Measurements from ENCODE around the gene EFCAB3.
"Not testable (repeated sequence)": the region's sequence is repeated elsewhere in the genome, so short reads cannot be mapped to it uniquely, and the experiment has no call there.

Gene EFCAB3

GRCh38 chr17:62456016-62456415, 75.7 kb downstream of the EFCAB3 start:
- POLR2A ChIA-PET, result interaction anchor here (0.6 kb wide), 1 partner anchor 25 kb away, joined by 3 read pairs; no protein-coding TSS in a partner anchor
- H3K4me1 ChIP-seq (ENCODE audit: control insufficient read depth, insufficient read depth, low read length), result no peaks in the 10 kb centered on the region
- no peak overlapping the region for H3K27ac ChIP-seq (ENCODE audit: extremely low read depth, low read depth, low read length)
- H3K9me3 ChIP-seq (ENCODE audit: control insufficient read depth, insufficient read depth, low read depth, low read length), result no peaks in the 10 kb centered on the region
- no peak overlapping the region for H3K4me3 ChIP-seq (ENCODE audit: low read depth, low read length)
- H3K36me3 ChIP-seq (ENCODE audit: control insufficient read depth in 2 of 2, insufficient read depth in 1 of 2, low read length in 2 of 2), result no peaks in the 10 kb centered on the region; a peak in 1 of 3 replicates
- no peak for TF ChIP-seq ZNF292 (tag by site-specific recombination; IDR thresholded peaks at IDR 0.05; ENCODE audit: borderline replicate concordance, low read depth)
- TF ChIP-seq ZNF530 (tag by site-specific recombination; IDR thresholded peaks at IDR 0.05; ENCODE audit: low read depth), result no peak
- TF ChIP-seq ZBTB20 (tag by site-specific recombination; IDR thresholded peaks at IDR 0.05), result no peak
- TF ChIP-seq ZNF544 (tag by site-specific recombination; IDR thresholded peaks at IDR 0.05), result no peak
- no peak for TF ChIP-seq ZNF266 (tag by site-specific recombination; IDR thresholded peaks at IDR 0.05; ENCODE audit: low read depth)
- TF ChIP-seq ZNF302 (tag by site-specific recombination; IDR thresholded peaks at IDR 0.05; ENCODE audit: low read depth), result no peak
- TF ChIP-seq ZNF146 (tag by site-specific recombination; IDR thresholded peaks at IDR 0.05), result no peak
- no peak for TF ChIP-seq ZNF677 (tag by site-specific recombination; IDR thresholded peaks at IDR 0.05)
- TF ChIP-seq KLF9 (tag by site-specific recombination; IDR thresholded peaks at IDR 0.05; ENCODE audit: low read depth), result no peak
- no peak for TF ChIP-seq ZNF521 (tag by site-specific recombination; IDR thresholded peaks at IDR 0.05)
- TF ChIP-seq ZFHX2 (tag by site-specific recombination; conservative IDR thresholded peaks at IDR 0.05), result no peak
- no peak for TF ChIP-seq ZNF707 (tag by site-specific recombination; IDR thresholded peaks at IDR 0.05)
- TF ChIP-seq ZNF488 (tag by site-specific recombination; IDR thresholded peaks at IDR 0.05), result no peak
- TF ChIP-seq ZNF426 (tag by site-specific recombination; IDR thresholded peaks at IDR 0.05), result no peak
- CTCF ChIA-PET, result no interaction called here

DNA sequence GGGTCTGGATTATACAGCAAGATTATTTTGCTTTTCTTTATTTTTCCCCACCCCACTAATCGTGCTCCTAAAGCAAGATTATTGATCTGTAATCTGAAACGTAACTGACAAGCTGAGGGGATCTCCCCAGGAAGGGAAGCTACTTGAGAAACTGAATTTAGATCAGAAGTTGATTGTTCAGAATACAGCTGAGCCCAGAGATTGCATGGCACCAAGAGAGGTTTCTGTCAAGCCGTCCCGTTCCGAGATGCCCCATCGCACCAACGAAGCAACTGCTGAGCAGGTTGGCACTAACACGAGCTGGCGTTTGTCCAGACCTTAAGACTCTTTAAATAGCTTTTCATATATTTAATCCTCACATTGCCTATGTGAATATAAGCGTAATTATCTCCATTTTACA, 78.1 kb downstream of the EFCAB3 start:
- CTCF ChIA-PET; H3K4me3 ChIP-seq (ENCODE audit: low read depth, low read length); H3K9me3 ChIP-seq (ENCODE audit: control insufficient read depth, insufficient read depth, low read depth, low read length); H3K27ac ChIP-seq (ENCODE audit: extremely low read depth, low read depth, low read length); H3K4me1 ChIP-seq (ENCODE audit: control insufficient read depth, insufficient read depth, low read length); H3K36me3 ChIP-seq (ENCODE audit: control insufficient read depth in 2 of 2, insufficient read depth in 1 of 2, low read length in 2 of 2); POLR2A ChIA-PET: not testable (repeated sequence)

DNA sequence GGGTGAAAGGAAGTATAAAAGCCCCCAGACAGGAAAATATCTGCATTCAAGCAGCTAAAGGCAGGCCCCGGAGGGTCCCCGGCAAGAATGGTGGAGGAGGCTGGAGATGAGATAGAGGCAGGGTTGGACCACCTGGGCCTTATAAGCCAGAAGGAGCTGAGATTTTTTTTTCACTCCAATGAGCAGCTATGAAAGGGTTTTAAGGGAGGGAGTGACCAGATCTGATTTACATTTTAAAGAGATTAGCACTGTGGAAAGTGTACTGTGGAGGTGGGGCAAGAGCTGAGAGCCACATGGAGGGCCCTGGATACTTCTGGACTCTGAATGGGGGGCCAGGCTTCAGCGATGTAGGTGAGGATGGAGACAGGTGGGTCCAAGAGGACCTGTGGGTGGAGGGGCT, 84.1 kb downstream of the EFCAB3 start:
- H3K27ac ChIP-seq (ENCODE audit: extremely low read depth, low read depth, low read length); POLR2A ChIA-PET; H3K4me1 ChIP-seq (ENCODE audit: control insufficient read depth, insufficient read depth, low read length); H3K36me3 ChIP-seq (ENCODE audit: control insufficient read depth in 2 of 2, insufficient read depth in 1 of 2, low read length in 2 of 2); H3K4me3 ChIP-seq (ENCODE audit: low read depth, low read length); H3K9me3 ChIP-seq (ENCODE audit: control insufficient read depth, insufficient read depth, low read depth, low read length): not testable (repeated sequence)
- CTCF ChIA-PET, result interaction anchor here (0.7 kb wide), 1 partner anchor 11 kb away, joined by 3 read pairs; no protein-coding TSS in a partner anchor

GRCh38 chr17:62465271-62465670, 84.9 kb downstream of the EFCAB3 start:
- H3K4me3 ChIP-seq (ENCODE audit: low read depth, low read length); POLR2A ChIA-PET; H3K4me1 ChIP-seq (ENCODE audit: control insufficient read depth, insufficient read depth, low read length); H3K9me3 ChIP-seq (ENCODE audit: control insufficient read depth, insufficient read depth, low read depth, low read length); H3K27ac ChIP-seq (ENCODE audit: extremely low read depth, low read depth, low read length); H3K36me3 ChIP-seq (ENCODE audit: control insufficient read depth in 2 of 2, insufficient read depth in 1 of 2, low read length in 2 of 2); CTCF ChIA-PET: not testable (repeated sequence)

All from HEK293 (cell line).